MCF 10A (cell line): ENCODE data around the gene LMTK3. TPM values are rescaled to one million over a fixed set of nuclear protein-coding genes. Genes with fewer than 3 reads are reported as not detected.
"Not testable (repeated sequence)": the region's sequence is repeated elsewhere in the genome, so short reads cannot be mapped to it uniquely, and the experiment has no call there.

Experiments used
- BruUV-seq: library from RNA; stranded (reverse); fragments of 400-500 nt; replicated peaks from 2 replicates; lab custom pipeline; 2021; lab: Mats Ljungman, UMichigan
- CTCF ChIA-PET: fragments of 300-600 bp; sonication (Branson Sonifier 250); formaldehyde crosslinking; extraction: SDS; loops from one replicate; lab custom pipeline; 2021; ENCODE audit warnings: antibody characterized with exemption, inconsistent platforms; lab: Yijun Ruan, JAX
- POLR2A ChIA-PET: fragments of 300-600, 350-650 bp; sonication (Branson Sonifier 250); formaldehyde crosslinking; extraction: SDS; loops from one replicate; lab custom pipeline; 2020; ENCODE audit warnings: antibody characterized with exemption, inconsistent platforms; lab: Yijun Ruan, JAX
- DNase-seq: peaks from one replicate; pipeline ENCODE4 v3.0.0-alpha.2; 2018; ENCODE audit not compliant: unreplicated experiment
- H3K27ac Mint-ChIP-seq: one replicate; pipeline ENCODE4 v1.8.0; 2022; ENCODE audit warnings: mild to moderate bottlenecking, low read depth, mixed read lengths; ENCODE audit not compliant: unreplicated experiment
- H3K27me3 Mint-ChIP-seq: one replicate; pipeline ENCODE4 v1.8.0; 2022; ENCODE audit warnings: mixed read lengths; ENCODE audit not compliant: insufficient read depth, unreplicated experiment
- H3K36me3 Mint-ChIP-seq: one replicate; pipeline ENCODE4 v1.8.0; 2022; ENCODE audit warnings: mild to moderate bottlenecking, moderate library complexity, mixed read lengths; ENCODE audit not compliant: insufficient read depth, unreplicated experiment
- H3K4me1 Mint-ChIP-seq: one replicate; pipeline ENCODE4 v1.8.0; 2022; ENCODE audit warnings: mixed read lengths; ENCODE audit not compliant: insufficient read depth, unreplicated experiment
- H3K4me3 Mint-ChIP-seq: one replicate; pipeline ENCODE4 v1.8.0; 2022; ENCODE audit warnings: mild to moderate bottlenecking, moderate library complexity, mixed read lengths; ENCODE audit not compliant: unreplicated experiment
- H3K9me3 Mint-ChIP-seq: one replicate; pipeline ENCODE4 v1.8.0; 2022; ENCODE audit warnings: mixed read lengths; ENCODE audit not compliant: unreplicated experiment
- CTCF ChIP-seq: fragments of 200-600 bp; IDR thresholded peaks from one replicate; pipeline ENCODE4 v1.8.0; 2022; ENCODE audit warnings: antibody characterized with exemption, mild to moderate bottlenecking; ENCODE audit not compliant: unreplicated experiment
- intact Hi-C: fragments of 100-400 bp; cut with micrococcal nuclease; formaldehyde crosslinking; loops from 2 replicates; pipeline ENCODE4 v1.14.1; 2022
- total RNA-seq: library from RNA; stranded (reverse); gene quantifications from 2 replicates; pipeline ENCODE4 v1.2.3, GENCODE V29; 2022

Gene LMTK3
- total RNA-seq, 1 experiment from 2014 or later: 0.37 TPM

- no TSS peak for BruUV-seq
- Mint-ChIP-seq H3K27ac (no peak overlapping the region), H3K4me3 (no peak overlapping the region), H3K27me3 (no peaks in the 10 kb centered on the region), H3K36me3 (no peaks in the 10 kb centered on the region), H3K4me1 (peaks cover 6% of the 10 kb centered on the region), H3K9me3 (no peaks in the 10 kb centered on the region)
- ChIA-PET POLR2A (no interaction called here), CTCF (interaction anchor here (0.6 kb wide), 1 partner anchor 15 kb away, joined by 3 read pairs; no protein-coding TSS in a partner anchor)
- TF ChIP-seq CTCF: no peak
- DNase-seq: peak; percentile 80
- intact Hi-C loops: no loop called here
Measured at GRCh38 chr19:48543121-48543710, 31.6 kb upstream of the LMTK3 start.

GRCh38 chr19:48541813-48542212, 30.2 kb upstream of the LMTK3 start:
- DNase-seq: no peak
- intact Hi-C loops: no loop called here
- Mint-ChIP-seq H3K9me3 (no peaks in the 10 kb centered on the region), H3K4me3 (no peak overlapping the region), H3K36me3 (no peaks in the 10 kb centered on the region), H3K4me1 (peaks cover 6% of the 10 kb centered on the region), H3K27me3 (no peaks in the 10 kb centered on the region), H3K27ac (no peak overlapping the region)
- ChIA-PET POLR2A (no interaction called here), CTCF (interaction anchor here (1.0 kb wide), 1 partner anchor 36 kb away, joined by 3 read pairs; no protein-coding TSS in a partner anchor)
- TF ChIP-seq CTCF: no peak
- no TSS peak for BruUV-seq

- BruUV-seq: no TSS peak
- intact Hi-C loops: no loop called here
- Mint-ChIP-seq H3K4me1 (peaks cover 6% of the 10 kb centered on the region), H3K9me3 (no peaks in the 10 kb centered on the region), H3K27me3 (no peaks in the 10 kb centered on the region), H3K36me3 (no peaks in the 10 kb centered on the region), H3K27ac (no peak overlapping the region), H3K4me3 (no peak overlapping the region)
- no peak for TF ChIP-seq CTCF
- POLR2A ChIA-PET: interaction anchor here (0.6 to 1.9 kb wide), 2 partner anchors 8 to 12 kb away, joined by 3 to 5 read pairs; no protein-coding TSS in a partner anchor
- CTCF ChIA-PET: interaction anchor here (0.6 to 1.7 kb wide), 2 partner anchors 44 to 65 kb away, joined by 3 to 7 read pairs; no protein-coding TSS in a partner anchor
- no peak for DNase-seq
Measured at GRCh38 chr19:48540110-48540509, 28.5 kb upstream of the LMTK3 start.

- TF ChIP-seq CTCF: no peak
- intact Hi-C loops: no loop called here
- DNase-seq: peak; percentile 58
- Mint-ChIP-seq H3K9me3 (no peaks in the 10 kb centered on the region), H3K4me3 (no peak overlapping the region), H3K27ac (no peak overlapping the region), H3K4me1 (peaks cover 6% of the 10 kb centered on the region), H3K27me3 (no peaks in the 10 kb centered on the region), H3K36me3 (no peaks in the 10 kb centered on the region)
- BruUV-seq: no TSS peak
- POLR2A ChIA-PET: interaction anchor here (0.6 to 1.9 kb wide), 2 partner anchors 9 to 11 kb away, joined by 3 to 5 read pairs; no protein-coding TSS in a partner anchor
- CTCF ChIA-PET: interaction anchor here (0.6 to 1.7 kb wide), 3 partner anchors 45 to 76 kb away, joined by 3 to 7 read pairs (median 3); no protein-coding TSS in a partner anchor
Measured at GRCh38 chr19:48539503-48540096, 28.0 kb upstream of the LMTK3 start.

GRCh38 chr19:48538057-48538456, 26.4 kb upstream of the LMTK3 start:
- H3K36me3 Mint-ChIP-seq, BruUV-seq, H3K9me3 Mint-ChIP-seq, intact Hi-C loops, H3K4me1 Mint-ChIP-seq, DNase-seq, H3K4me3 Mint-ChIP-seq, H3K27me3 Mint-ChIP-seq, CTCF ChIA-PET, H3K27ac Mint-ChIP-seq, POLR2A ChIA-PET: not testable (repeated sequence)
